ENCODE measurements around the gene CAND2.
"Not testable (repeated sequence)": the region's sequence is repeated elsewhere in the genome, so short reads cannot be mapped to it uniquely, and the experiment has no call there.

GRCh38 chr3:12787967-12788690, 8.4 kb upstream of the CAND2 start:
- TF ChIP-seq EZH2 (IDR thresholded peaks at IDR 0.05; ENCODE audit: insufficient read depth, poor library complexity, severe bottlenecking); EZH2phosphoT487 (IDR thresholded peaks at IDR 0.05; ENCODE audit: insufficient read depth, low read depth): not testable (repeated sequence)
